Lung (tissue), 12 donors: ENCODE measurements around the gene RCOR2. TPM values are rescaled to one million over a fixed set of nuclear protein-coding genes. Genes with fewer than 3 reads are reported as not detected.

Source experiments
- ATAC-seq: fragments of 200-7000 bp; cut with Tn5 transposase; one replicate; pipeline ENCODE4 v1.9.1; 2020; ENCODE audit warnings: moderate number of reproducible peaks; ENCODE audit not compliant: insufficient read depth, low FRiP score
- DNase-seq, 3 donors: peaks; one replicate each; pipeline ENCODE4 v3.0.0-alpha.2; 2013 to 2017
- H3K27ac ChIP-seq, 2 donors: one replicate each; pipeline ENCODE4 v1.5.1; 2013; ENCODE audit warnings: mild to moderate bottlenecking in 2 of 2, moderate library complexity in 2 of 2, control low read depth in 1 of 2, inconsistent platforms in 1 of 2, low read depth in 1 of 2, low read length in 1 of 2
- H3K27me3 ChIP-seq, 3 donors: one replicate each; pipeline ENCODE4 v1.5.1; 2013; ENCODE audit warnings: low read length in 2 of 3; ENCODE audit not compliant: control insufficient read depth in 3 of 3, insufficient read depth in 3 of 3
- H3K36me3 ChIP-seq, 4 donors: one replicate each; pipeline ENCODE4 v1.5.1; 2013; ENCODE audit warnings: low read length in 4 of 4, mild to moderate bottlenecking in 1 of 4, moderate library complexity in 1 of 4; ENCODE audit not compliant: control insufficient read depth in 4 of 4, insufficient read depth in 4 of 4
- H3K4me1 ChIP-seq, 5 donors: one replicate each; pipeline ENCODE4 v1.5.1; 2013; ENCODE audit warnings: low read length in 5 of 5, mild to moderate bottlenecking in 2 of 5, moderate library complexity in 1 of 5; ENCODE audit not compliant: control insufficient read depth in 5 of 5, insufficient read depth in 5 of 5
- H3K4me3 ChIP-seq: one replicate; pipeline ENCODE4 v1.5.1; 2013; ENCODE audit warnings: mild to moderate bottlenecking, control low read depth, moderate library complexity
- H3K9ac ChIP-seq, 2 donors: one replicate each; pipeline ENCODE4 v1.5.1; 2013; ENCODE audit warnings: low read length in 2 of 2, control low read depth in 1 of 2; ENCODE audit not compliant: insufficient read depth in 1 of 2
- H3K9me3 ChIP-seq, 4 donors: one replicate each; pipeline ENCODE4 v1.5.1; 2013; ENCODE audit warnings: low read length in 3 of 4, mild to moderate bottlenecking in 1 of 4, moderate library complexity in 1 of 4; ENCODE audit not compliant: control insufficient read depth in 4 of 4, insufficient read depth in 3 of 4
- CTCF ChIP-seq: IDR thresholded peaks from 2 replicates; pipeline ENCODE4 v1.5.1; 2012; ENCODE audit warnings: mild to moderate bottlenecking; ENCODE audit errors: control extremely low read depth, extremely low read depth
- WGBS, 2 donors: extraction: QIAGEN DNeasy Blood & Tissue Kit; methylation state at CpG; one replicate each; pipeline ENCODE4 v1.1.7; 2013; 5-methylcytosine and 5-hydroxymethylcytosine counted together
- polyA plus RNA-seq, 2 donors: library from polyadenylated mRNA; stranded (reverse); fragments of 200-250 nt; gene quantifications; one replicate each; pipeline ENCODE4 v1.2.1, GENCODE V29; 2013
- total RNA-seq, 2 donors: library from RNA; depleted of rRNA in 1 of 2; stranded (reverse); fragments of >200 nt in 1 of 2; gene quantifications; one replicate each; pipeline ENCODE4 v1.2.1, GENCODE V29; 2014 to 2021
- donor health status: control.
- donor health status: control.
- donor health status: Bipolar disorder and iron deficiency.
- donor health status: healthy.
- donor health status: DM: yes; HTN: yes; CAD: no.

Gene RCOR2
- total and polyA plus RNA-seq, 4 donors = 0.16 to 1.6 (median 0.87) TPM

GRCh38 chr11:63904743-63905142 is 12.2 kb downstream of the RCOR2 start:
- no peak for TF ChIP-seq CTCF
- no peak for ATAC-seq
- H3K27ac ChIP-seq = no peak overlapping the region

GRCh38 chr11:63903884-63904283 is 13.1 kb downstream of the RCOR2 start:
- no peak for ATAC-seq
- WGBS, 2 donors = 98% methylated on average over 14 of the region's 14 CpGs
- H3K9ac ChIP-seq = no peak overlapping the region
- TF ChIP-seq CTCF = no peak
- H3K9me3 ChIP-seq = no peaks in the 10 kb centered on the region
- H3K36me3 ChIP-seq = peaks cover 34 to 85% (median 48%) of the 10 kb centered on the region in 4 donors
- H3K27ac ChIP-seq = no peak overlapping the region
- DNase-seq = no peak
- H3K27me3 ChIP-seq = no peaks in the 10 kb centered on the region
- H3K4me3 ChIP-seq = no peak overlapping the region
- H3K4me1 ChIP-seq = peaks cover 0 to 20% (median 4%) of the 10 kb centered on the region in 5 donors

More at GRCh38 chr11:63904743-63905142, 12.2 kb downstream of the RCOR2 start:
- Histone ChIP-seq H3K36me3 (peaks cover 33 to 84% (median 42%) of the 10 kb centered on the region in 4 donors), H3K4me3 (no peak overlapping the region), H3K27me3 (no peaks in the 10 kb centered on the region), H3K9ac (no peak overlapping the region), H3K9me3 (no peaks in the 10 kb centered on the region), H3K4me1 (peaks cover 0 to 27% (median 7%) of the 10 kb centered on the region in 5 donors)
- WGBS, 2 donors = 94 to 97% methylated on average over 13 of the region's 13 CpGs
- DNase-seq = no peak

- Histone ChIP-seq H3K36me3 (peaks cover 42 to 84% (median 57%) of the 10 kb centered on the region in 4 donors), H3K27ac (no peak overlapping the region), H3K4me1 (peaks cover 0 to 4% (median 0%) of the 10 kb centered on the region in 5 donors), H3K4me3 (no peak overlapping the region), H3K27me3 (no peaks in the 10 kb centered on the region), H3K9me3 (no peaks in the 10 kb centered on the region), H3K9ac (no peak overlapping the region)
- WGBS, 2 donors = 85 to 88% methylated on average over 3 of the region's 3 CpGs
- DNase-seq (no peak), ATAC-seq (no peak)
- no peak for TF ChIP-seq CTCF
Observed at GRCh38 chr11:63901660-63902059, 15.3 kb downstream of the RCOR2 start.
